HG03064 (cell line): ENCODE measurements around the gene NAV3.

Source experiments
- ATAC-seq: cut with Tn5 transposase; IDR thresholded peaks from one replicate; pipeline ENCODE4 v1.9.1; 2021; ENCODE audit warnings: low read depth; ENCODE audit not compliant: unreplicated experiment

The NAV3 gene

GRCh38 chr12:78176643-78177042 is 345.9 kb downstream of the NAV3 start:
- ATAC-seq: no peak

- no peak for ATAC-seq
These were observed 346.6 kb downstream of the NAV3 start for GRCh38 chr12:78177298-78177697.

- ATAC-seq: no peak
These were observed 348.7 kb downstream of the NAV3 start for GRCh38 chr12:78179346-78179745.

- ATAC-seq: no peak
These were observed 351.0 kb downstream of the NAV3 start for GRCh38 chr12:78181544-78182162.

GRCh38 chr12:78183824-78184223 is 353.1 kb downstream of the NAV3 start:
- ATAC-seq: no peak

GRCh38 chr12:78185109-78185508 is 354.4 kb downstream of the NAV3 start:
- ATAC-seq: no peak

- no peak for ATAC-seq
These were observed 355.0 kb downstream of the NAV3 start for GRCh38 chr12:78185651-78186050.

GRCh38 chr12:78186670-78187069 is 356.0 kb downstream of the NAV3 start:
- ATAC-seq: no peak

- ATAC-seq: no peak
These were observed 357.0 kb downstream of the NAV3 start for GRCh38 chr12:78187741-78188140.

GRCh38 chr12:78189656-78190055 is 359.0 kb downstream of the NAV3 start:
- no peak for ATAC-seq

GRCh38 chr12:78191611-78192010 is 360.9 kb downstream of the NAV3 start:
- ATAC-seq: no peak

- no peak for ATAC-seq
These were observed 362.3 kb downstream of the NAV3 start for GRCh38 chr12:78192979-78193378.

- no peak for ATAC-seq
These were observed 363.8 kb downstream of the NAV3 start for GRCh38 chr12:78194448-78194847.

- ATAC-seq: no peak
These were observed 368.2 kb downstream of the NAV3 start for GRCh38 chr12:78198896-78199295.

- no peak for ATAC-seq
These were observed 369.2 kb downstream of the NAV3 start for GRCh38 chr12:78199926-78200325.

GRCh38 chr12:78204926-78205325 is 374.2 kb downstream of the NAV3 start:
- ATAC-seq: no peak

- no peak for ATAC-seq
These were observed 377.4 kb downstream of the NAV3 start for GRCh38 chr12:78208092-78208491.

- no peak for ATAC-seq
These were observed 379.3 kb downstream of the NAV3 start for GRCh38 chr12:78209846-78210505.

- no peak for ATAC-seq
These were observed 379.8 kb downstream of the NAV3 start for GRCh38 chr12:78210506-78210860.

- ATAC-seq: no peak
These were observed 380.2 kb downstream of the NAV3 start for GRCh38 chr12:78210894-78211302.

- no peak for ATAC-seq
These were observed 390.1 kb downstream of the NAV3 start for GRCh38 chr12:78220811-78221210.

- no peak for ATAC-seq
These were observed 393.5 kb downstream of the NAV3 start for GRCh38 chr12:78224154-78224553.

GRCh38 chr12:78226763-78227162 is 396.1 kb downstream of the NAV3 start:
- ATAC-seq: no peak
